ENCODE data around the gene MALT1. TPM values are rescaled to one million over a fixed set of nuclear protein-coding genes. Genes with fewer than 3 reads are reported as not detected.

MALT1 gene
- total and polyA plus RNA-seq, 9 of the 15 experiments (the other 6 are each of a cell fraction or from before 2014, with no cell fraction given), result 0.14 to 1.6 (median 0.32) TPM

DNA sequence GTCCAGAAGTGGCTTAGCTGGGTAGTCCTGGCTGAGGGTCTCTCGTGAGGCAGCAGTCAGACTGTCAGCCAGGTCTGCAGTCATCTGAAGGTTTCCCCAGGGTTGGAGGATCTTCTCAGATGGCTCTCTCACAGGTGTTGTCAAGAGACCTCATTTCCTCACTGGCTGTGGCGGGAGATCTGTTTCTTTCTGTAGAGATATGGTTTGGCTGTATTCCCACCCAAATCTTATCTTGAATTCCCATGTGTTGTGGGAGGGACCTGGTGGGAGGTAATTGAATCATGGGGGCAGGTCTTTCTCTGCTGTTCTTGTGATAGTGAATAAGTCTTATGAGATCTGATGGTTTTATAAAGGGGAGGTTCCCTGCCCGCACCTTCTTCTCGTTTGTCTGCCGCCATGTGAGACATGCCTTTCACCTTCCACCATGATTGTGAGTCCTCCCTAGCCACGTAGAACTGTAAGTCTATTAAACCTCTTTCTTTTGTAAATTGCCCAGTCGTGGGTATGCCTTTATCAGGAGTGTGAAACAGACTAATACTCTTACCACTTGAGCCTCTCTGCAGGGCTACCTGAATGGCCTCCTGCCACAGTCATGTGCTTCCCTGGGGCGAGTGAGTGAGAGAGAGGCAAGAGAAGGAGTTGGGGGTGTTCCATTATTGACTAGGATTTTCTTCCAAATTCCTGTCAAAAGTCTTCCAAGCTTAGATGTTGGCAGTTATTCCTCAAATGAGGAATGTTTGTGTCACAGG lies 23.6 kb downstream of the MALT1 start (continued):
- TF ChIP-seq KLF16 (IDR thresholded peaks at IDR 0.05) (0 out of 2 replicates have a peak, but pooled peaks have one; percentile 20), GATA2 (CRISPR knock-in tag; IDR thresholded peaks at IDR 0.05) (0 out of 2 replicates have a peak, but pooled peaks have one; percentile 34), HDGF (IDR thresholded peaks at IDR 0.05) (no peak)
- TF ChIP-seq, protein P1, sequence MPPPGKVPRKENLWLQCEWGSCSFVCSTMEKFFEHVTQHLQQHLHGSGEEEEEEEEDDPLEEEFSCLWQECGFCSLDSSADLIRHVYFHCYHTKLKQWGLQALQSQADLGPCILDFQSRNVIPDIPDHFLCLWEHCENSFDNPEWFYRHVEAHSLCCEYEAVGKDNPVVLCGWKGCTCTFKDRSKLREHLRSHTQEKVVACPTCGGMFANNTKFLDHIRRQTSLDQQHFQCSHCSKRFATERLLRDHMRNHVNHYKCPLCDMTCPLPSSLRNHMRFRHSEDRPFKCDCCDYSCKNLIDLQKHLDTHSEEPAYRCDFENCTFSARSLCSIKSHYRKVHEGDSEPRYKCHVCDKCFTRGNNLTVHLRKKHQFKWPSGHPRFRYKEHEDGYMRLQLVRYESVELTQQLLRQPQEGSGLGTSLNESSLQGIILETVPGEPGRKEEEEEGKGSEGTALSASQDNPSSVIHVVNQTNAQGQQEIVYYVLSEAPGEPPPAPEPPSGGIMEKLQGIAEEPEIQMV (tag; conservative IDR thresholded peaks at IDR 0.05; ENCODE audit: low read depth), result peak; percentile 72

DNA sequence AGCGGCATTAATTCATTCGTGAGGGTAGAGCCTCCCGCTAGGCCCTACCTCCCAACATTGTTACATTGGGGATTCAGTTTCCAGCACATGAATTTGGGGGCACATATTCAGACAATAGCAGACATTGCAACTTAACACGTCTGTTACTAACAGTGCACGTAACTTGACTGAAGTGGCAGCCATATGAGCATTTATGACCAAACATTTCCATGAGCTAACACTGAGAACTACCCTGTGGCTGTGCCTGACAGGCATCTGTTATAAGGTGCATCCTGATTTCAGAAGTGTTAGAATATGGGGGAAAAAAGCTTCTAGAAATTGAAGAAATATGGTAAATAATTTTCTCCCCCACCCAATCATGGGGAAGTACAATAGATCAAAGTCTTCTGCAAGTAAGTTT lies 24.5 kb downstream of the MALT1 start:
- ChIA-PET CTCF (ENCODE audit: low intra/inter-chr PET ratio) (no interaction called here), POLR2A (no interaction called here)
- H3K36me3 ChIP-seq (ENCODE audit: control insufficient read depth, insufficient read depth, low read length), result no peaks in the 10 kb centered on the region

More for the DNA sequence above, 24.5 kb downstream of the MALT1 start:
- intact Hi-C loops (cut with micrococcal nuclease) (no loop called here), in situ Hi-C loops (cut with MboI) (no loop called here)
- WGBS (ENCODE audit: insufficient coverage, low coverage, missing lambda C conversion rate), result 22% methylated on average over 5 of the region's 5 CpGs
- Histone ChIP-seq H2AFZ (ENCODE audit: low read depth, low read length) (no peak overlapping the region), H3K27ac (ENCODE audit: extremely low read depth, low read depth, low read length) (no peak overlapping the region), H3K4me2 (ENCODE audit: insufficient read depth, low read length) (no peak overlapping the region), H3K9ac (ENCODE audit: insufficient read depth in 1 of 2, low read depth in 2 of 2, low read length in 2 of 2) (no peak overlapping the region), H3K4me1 (replicated peaks in 1 of 2; ENCODE audit: control insufficient read depth in 2 of 2, insufficient read depth in 2 of 2, low read length in 2 of 2) (peaks cover 0 to 3% of the 10 kb centered on the region in 2 experiments; a peak in 2 of 5 replicates), H3K79me2 (ENCODE audit: control insufficient read depth, insufficient read depth, low read length) (no peaks in the 10 kb centered on the region), H3K9me3 (replicated peaks; ENCODE audit: control insufficient read depth, insufficient read depth, low read depth, low read length) (no peaks in the 10 kb centered on the region), H3K9me1 (ENCODE audit: control insufficient read depth, insufficient read depth, low read length) (no peaks in the 10 kb centered on the region), H4K20me1 (replicated peaks; ENCODE audit: control insufficient read depth, insufficient read depth, low read length) (no peaks in the 10 kb centered on the region), H3K27me3 (ENCODE audit: control insufficient read depth in 2 of 2, insufficient read depth in 2 of 2, low read length in 2 of 2) (no peaks in the 10 kb centered on the region), H3K4me3 (no peak overlapping the region)
- FAIRE-seq, result no peak
- TF ChIP-seq MEF2A (IDR thresholded peaks at IDR 0.05; ENCODE audit: control insufficient read depth, low read depth, low read length), result no peak
- no peak for TF ChIP-seq JUND (IDR thresholded peaks at IDR 0.05; ENCODE audit: borderline replicate concordance, low read depth, low read length)
- TF ChIP-seq JUND (tag; IDR thresholded peaks at IDR 0.05; ENCODE audit: borderline replicate concordance, low read depth, low read length), result no peak
- TF ChIP-seq NFE2 (IDR thresholded peaks at IDR 0.05; ENCODE audit: low read depth), result no peak
- TF ChIP-seq, protein P2, sequence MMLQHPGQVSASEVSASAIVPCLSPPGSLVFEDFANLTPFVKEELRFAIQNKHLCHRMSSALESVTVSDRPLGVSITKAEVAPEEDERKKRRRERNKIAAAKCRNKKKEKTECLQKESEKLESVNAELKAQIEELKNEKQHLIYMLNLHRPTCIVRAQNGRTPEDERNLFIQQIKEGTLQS (IDR thresholded peaks at IDR 0.05), result no peak
- TF ChIP-seq, protein P2 (CRISPR knock-in tag; conservative IDR thresholded peaks at IDR 0.05), result no peak
- no peak for TF ChIP-seq CBFB (CRISPR knock-in tag; IDR thresholded peaks at IDR 0.05)
- TF ChIP-seq, protein P3, sequence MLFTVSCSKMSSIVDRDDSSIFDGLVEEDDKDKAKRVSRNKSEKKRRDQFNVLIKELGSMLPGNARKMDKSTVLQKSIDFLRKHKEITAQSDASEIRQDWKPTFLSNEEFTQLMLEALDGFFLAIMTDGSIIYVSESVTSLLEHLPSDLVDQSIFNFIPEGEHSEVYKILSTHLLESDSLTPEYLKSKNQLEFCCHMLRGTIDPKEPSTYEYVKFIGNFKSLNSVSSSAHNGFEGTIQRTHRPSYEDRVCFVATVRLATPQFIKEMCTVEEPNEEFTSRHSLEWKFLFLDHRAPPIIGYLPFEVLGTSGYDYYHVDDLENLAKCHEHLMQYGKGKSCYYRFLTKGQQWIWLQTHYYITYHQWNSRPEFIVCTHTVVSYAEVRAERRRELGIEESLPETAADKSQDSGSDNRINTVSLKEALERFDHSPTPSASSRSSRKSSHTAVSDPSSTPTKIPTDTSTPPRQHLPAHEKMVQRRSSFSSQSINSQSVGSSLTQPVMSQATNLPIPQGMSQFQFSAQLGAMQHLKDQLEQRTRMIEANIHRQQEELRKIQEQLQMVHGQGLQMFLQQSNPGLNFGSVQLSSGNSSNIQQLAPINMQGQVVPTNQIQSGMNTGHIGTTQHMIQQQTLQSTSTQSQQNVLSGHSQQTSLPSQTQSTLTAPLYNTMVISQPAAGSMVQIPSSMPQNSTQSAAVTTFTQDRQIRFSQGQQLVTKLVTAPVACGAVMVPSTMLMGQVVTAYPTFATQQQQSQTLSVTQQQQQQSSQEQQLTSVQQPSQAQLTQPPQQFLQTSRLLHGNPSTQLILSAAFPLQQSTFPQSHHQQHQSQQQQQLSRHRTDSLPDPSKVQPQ (CRISPR knock-in tag; IDR thresholded peaks at IDR 0.05; ENCODE audit: borderline replicate concordance), result no peak
- no peak for ATAC-seq
- no TSS peak for BruUV-seq (replicated peaks)
- DNase-seq (ENCODE audit: extremely low read depth in 1 of 4, low spot score in 3 of 4), result no peak

All from K562 (cell line).